H9 (cell line): Measurements from ENCODE around the gene EXOC3L4. TPM values are rescaled to one million over a fixed set of nuclear protein-coding genes. Genes with fewer than 3 reads are reported as not detected.

Experiments
- DNase-seq: peaks from one replicate; pipeline ENCODE4 v3.0.0-alpha.2; 2017
- H2AFZ ChIP-seq: one replicate; pipeline ENCODE4 v1.6.1; 2013; ENCODE audit warnings: mild to moderate bottlenecking, low read length, control low read depth, moderate library complexity
- H2AK5ac ChIP-seq: 2 replicates; pipeline ENCODE4 v1.6.1; 2013; ENCODE audit warnings: low read length, control low read depth, mixed read lengths; ENCODE audit not compliant: insufficient read length
- H2BK120ac ChIP-seq: one replicate; pipeline ENCODE4 v1.6.1; 2013; ENCODE audit warnings: low read depth, mild to moderate bottlenecking, low read length, control low read depth, inconsistent platforms; ENCODE audit not compliant: poor library complexity, severe bottlenecking
- H2BK12ac ChIP-seq: 2 replicates; pipeline ENCODE4 v1.6.1; 2013; ENCODE audit warnings: low read length, control low read depth, mixed read lengths, low read depth; ENCODE audit not compliant: insufficient read length
- H2BK15ac ChIP-seq: 2 replicates; pipeline ENCODE4 v1.6.1; 2013; ENCODE audit warnings: low read depth, low read length, control low read depth
- H2BK20ac ChIP-seq: one replicate; pipeline ENCODE4 v1.6.1; 2013; ENCODE audit warnings: low read depth, mild to moderate bottlenecking, low read length, control low read depth, inconsistent platforms; ENCODE audit not compliant: poor library complexity, severe bottlenecking
- H2BK5ac ChIP-seq: 2 replicates; pipeline ENCODE4 v1.6.1; 2013; ENCODE audit warnings: low read length, control low read depth, mixed read lengths; ENCODE audit not compliant: insufficient read length
- H3K14ac ChIP-seq: 2 replicates; pipeline ENCODE4 v1.6.1; 2013; ENCODE audit warnings: low read length, control low read depth; ENCODE audit not compliant: insufficient read depth
- H3K18ac ChIP-seq: 2 replicates; pipeline ENCODE4 v1.6.1; 2013; ENCODE audit warnings: low read depth, mild to moderate bottlenecking, mixed read lengths, low read length, control low read depth; ENCODE audit not compliant: insufficient read length
- H3K23ac ChIP-seq: 2 replicates; pipeline ENCODE4 v1.6.1; 2013; ENCODE audit warnings: low read length, control low read depth, mixed read lengths, low read depth; ENCODE audit not compliant: insufficient read length
- H3K23me2 ChIP-seq: 2 replicates; pipeline ENCODE4 v1.6.1; 2013; ENCODE audit warnings: low read depth, mild to moderate bottlenecking, mixed read lengths, low read length, control low read depth; ENCODE audit not compliant: insufficient read length, poor library complexity, severe bottlenecking
- H3K27ac ChIP-seq: 2 replicates; pipeline ENCODE4 v1.5.1; 2013; ENCODE audit warnings: low read length, control low read depth, mixed read lengths, low read depth; ENCODE audit not compliant: insufficient read length
- H3K27me3 ChIP-seq: 2 replicates; pipeline ENCODE4 v1.6.1; 2013; ENCODE audit warnings: low read length, control low read depth, inconsistent platforms; ENCODE audit not compliant: insufficient read depth
- H3K4ac ChIP-seq: 2 replicates; pipeline ENCODE4 v1.6.1; 2013; ENCODE audit warnings: low read depth, mild to moderate bottlenecking, control low read depth, inconsistent platforms, low read length, moderate library complexity
- H3K4me1 ChIP-seq: 2 replicates; pipeline ENCODE4 v1.6.1; 2013; ENCODE audit warnings: low read length, control low read depth, inconsistent platforms; ENCODE audit not compliant: insufficient read depth
- H3K4me2 ChIP-seq: 2 replicates; pipeline ENCODE4 v1.6.1; 2013; ENCODE audit warnings: low read length, control low read depth, mixed read lengths; ENCODE audit not compliant: insufficient read length, insufficient read depth
- H3K56ac ChIP-seq: 2 replicates; pipeline ENCODE4 v1.6.1; 2013; ENCODE audit warnings: low read depth, mild to moderate bottlenecking, mixed read lengths, low read length, control low read depth; ENCODE audit not compliant: insufficient read length
- H3K79me1 ChIP-seq: 2 replicates; pipeline ENCODE4 v1.6.1; 2013; ENCODE audit warnings: low read depth, mild to moderate bottlenecking, moderate library complexity, low read length, control low read depth, inconsistent platforms; ENCODE audit not compliant: insufficient read depth, poor library complexity, severe bottlenecking
- H3K79me2 ChIP-seq: 2 replicates; pipeline ENCODE4 v1.6.1; 2013; ENCODE audit warnings: low read length, control low read depth, inconsistent platforms; ENCODE audit not compliant: insufficient read depth
- H3K9ac ChIP-seq: 2 replicates; pipeline ENCODE4 v1.6.1; 2013; ENCODE audit warnings: low read length, control low read depth, mixed read lengths; ENCODE audit not compliant: insufficient read length; ENCODE audit errors: extremely low read depth
- H3K9me3 ChIP-seq: one replicate; pipeline ENCODE4 v1.6.1; 2013; ENCODE audit warnings: low read depth, low read length, inconsistent platforms; ENCODE audit not compliant: control insufficient read depth
- H3T11ph ChIP-seq: one replicate; pipeline ENCODE4 v1.6.1; 2013; ENCODE audit warnings: mild to moderate bottlenecking, low read length, control low read depth, inconsistent platforms
- H4K20me1 ChIP-seq: one replicate; pipeline ENCODE4 v1.6.1; 2013; ENCODE audit not compliant: control insufficient read depth, insufficient read length, insufficient read depth
- H4K5ac ChIP-seq: 2 replicates; pipeline ENCODE4 v1.6.1; 2013; ENCODE audit warnings: low read depth, mild to moderate bottlenecking, mixed read lengths, low read length, control low read depth; ENCODE audit not compliant: insufficient read length
- H4K8ac ChIP-seq: replicated peaks from 2 replicates; pipeline ENCODE4 v1.6.1; 2013; ENCODE audit warnings: low read length, control low read depth, mixed read lengths, low read depth; ENCODE audit not compliant: insufficient read length
- H4K91ac ChIP-seq: 2 replicates; pipeline ENCODE4 v1.6.1; 2013; ENCODE audit warnings: low read depth, mild to moderate bottlenecking, moderate library complexity, mixed read lengths, low read length, control low read depth; ENCODE audit not compliant: insufficient read length
- H3K27ac Mint-ChIP-seq, 3 experiments: 2 replicates in 2 of 3; 3 replicates in 1 of 3; pipeline ENCODE4 v1.8.0; 2020 to 2021; ENCODE audit warnings: mixed read lengths in 3 of 3, mild to moderate bottlenecking in 1 of 3, moderate library complexity in 1 of 3
- H3K27me3 Mint-ChIP-seq: 2 replicates; pipeline ENCODE4 v1.8.0; 2021; ENCODE audit warnings: low read depth, mild to moderate bottlenecking, moderate library complexity, mixed read lengths
- H3K36me3 Mint-ChIP-seq, 3 experiments: 2 replicates in 2 of 3; 3 replicates in 1 of 3; pipeline ENCODE4 v1.8.0; 2020 to 2021; ENCODE audit warnings: low read depth in 3 of 3, mixed read lengths in 3 of 3; ENCODE audit not compliant: insufficient read depth in 1 of 3
- H3K4me1 Mint-ChIP-seq, 2 experiments: 2 replicates each; pipeline ENCODE4 v1.8.0; 2020; ENCODE audit warnings: mixed read lengths in 2 of 2
- H3K4me3 Mint-ChIP-seq, 2 experiments: 2 replicates in 1 of 2; 3 replicates in 1 of 2; pipeline ENCODE4 v1.8.0; 2020 to 2021; ENCODE audit warnings: mild to moderate bottlenecking in 2 of 2, mixed read lengths in 2 of 2, moderate library complexity in 1 of 2
- H3K9me3 Mint-ChIP-seq, 2 experiments: 2 replicates in 1 of 2; 3 replicates in 1 of 2; pipeline ENCODE4 v1.8.0; 2020; ENCODE audit warnings: mild to moderate bottlenecking in 2 of 2, mixed read lengths in 2 of 2, moderate library complexity in 1 of 2
- CTCF ChIP-seq: fragments of 200-600 bp; sonication (generic); conservative IDR thresholded peaks from 3 replicates; pipeline ENCODE4 v1.8.0; 2021; ENCODE audit warnings: antibody characterized with exemption, mild to moderate bottlenecking
- WGBS: extraction: QIAGEN DNeasy Blood & Tissue Kit; methylation state at CpG from one replicate; pipeline ENCODE4 v1.1.7; 2013; ENCODE audit warnings: missing lambda C conversion rate, low lambda C conversion rate, mixed read lengths; ENCODE audit not compliant: insufficient read length; ENCODE audit errors: extremely low coverage; 5-methylcytosine and 5-hydroxymethylcytosine counted together
- total RNA-seq: library from RNA; stranded (reverse); gene quantifications from 2 replicates; pipeline ENCODE4 v1.2.1, GENCODE V29; 2021

Gene EXOC3L4
- total RNA-seq, 1 experiment from 2014 or later = 0.42 TPM

DNA sequence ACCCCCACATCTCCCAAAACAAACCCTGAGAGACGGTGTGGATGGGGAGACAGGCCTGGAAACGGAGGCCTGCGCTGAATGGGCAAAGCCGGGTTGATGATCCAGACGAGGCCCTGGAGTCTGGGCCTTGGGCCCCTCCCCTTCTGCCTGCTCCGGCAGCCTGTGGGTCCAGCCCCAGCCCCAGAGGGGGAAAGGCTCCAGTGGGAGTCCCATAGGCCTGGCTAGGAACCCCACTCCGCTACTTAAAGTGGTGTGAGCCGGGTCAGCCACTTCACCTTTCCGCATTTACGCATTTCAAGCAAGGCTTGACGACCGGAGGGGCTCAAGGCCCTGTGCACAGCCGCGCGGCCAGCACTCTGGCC is 28.0 kb downstream of the EXOC3L4 start:
- WGBS = no CpG with 5 or more reads among the region's 15 CpGs
- no peak for TF ChIP-seq CTCF
- Mint-ChIP-seq H3K9me3 (no peaks in the 10 kb centered on the region), H3K4me3 (peak overlapping the region in 1 of 2 experiments; percentile 57; a peak in 4 of 5 replicates), H3K4me1 (peaks cover 17 to 25% of the 10 kb centered on the region in 2 experiments), H3K36me3 (peaks cover 0 to 3% (median 0%) of the 10 kb centered on the region in 3 experiments; a peak in 2 of 7 replicates), H3K27me3 (peaks cover 31% of the 10 kb centered on the region), H3K27ac (no peak overlapping the region)
- Histone ChIP-seq H3K4me1 (peaks cover 4% of the 10 kb centered on the region; the same call in 1 of the 2 replicates), H3K23ac (no peak overlapping the region), H3K56ac (no peak overlapping the region), H2BK15ac (no peak overlapping the region), H2AFZ (no peak overlapping the region), H3K4ac (no peak overlapping the region), H3K14ac (peak overlapping the region; percentile 61; the same call in 1 of the 2 replicates), H3K18ac (no peak overlapping the region), H4K91ac (no peak overlapping the region), H2BK5ac (no peak overlapping the region), H2BK20ac (no peak overlapping the region), H2BK120ac (no peak overlapping the region), H3K4me2 (peak overlapping the region; percentile 5), H3K9ac (no peak overlapping the region), H3K23me2 (no peaks in the 10 kb centered on the region), H3K79me2 (no peaks in the 10 kb centered on the region), H4K20me1 (peaks cover 5% of the 10 kb centered on the region), H3K79me1 (no peaks in the 10 kb centered on the region), H3T11ph (no peak overlapping the region), H3K27me3 (no peaks in the 10 kb centered on the region), H3K27ac (no peak overlapping the region), H3K9me3 (no peaks in the 10 kb centered on the region), H2AK5ac (no peak overlapping the region), H4K8ac (no peak overlapping the region), H4K5ac (no peak overlapping the region), H2BK12ac (no peak overlapping the region)
- DNase-seq = peak; percentile 72
